Stimulated activated CD4-positive, alpha-beta T cell treated with anti-CD3 and anti-CD28 coated beads, Interleukin-15, amount 100 ng/mL, for 1 hour (primary cell): ENCODE results near the gene ENTREP3.
A peak's percentile ranks its signal among the peaks of the same experiment; 100 is the strongest.

Experiments used
- DNase-seq, 2 donors: peaks; one replicate each; pipeline ENCODE4 v3.0.0-alpha.2; 2020; ENCODE audit warnings: low read depth in 1 of 2, low spot score in 1 of 2

The ENTREP3 gene

DNA sequence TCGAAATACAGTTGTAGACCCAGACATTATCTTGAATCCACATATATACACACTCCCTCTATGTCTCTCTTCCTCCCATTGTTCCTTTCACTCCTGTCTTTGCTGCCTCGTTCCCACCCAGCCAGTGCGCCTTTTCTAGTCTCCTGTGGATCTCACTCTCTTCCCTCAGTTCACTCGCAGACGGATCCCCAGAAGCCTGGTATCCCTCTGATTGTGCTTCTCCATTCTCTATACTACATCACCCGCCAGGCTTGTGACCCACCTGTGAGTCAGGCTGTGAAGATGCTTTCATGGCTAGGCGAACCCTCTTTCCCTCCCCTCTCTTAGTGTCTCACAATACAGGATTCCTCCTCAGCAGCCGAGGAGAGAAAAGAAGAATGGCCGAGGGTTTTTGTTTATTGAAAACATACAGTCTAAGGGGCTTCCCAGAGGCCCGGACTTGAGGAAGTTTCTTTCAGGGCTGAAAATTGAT lies 23.4 kb upstream of the ENTREP3 start:
- DNase-seq = no peak

DNA sequence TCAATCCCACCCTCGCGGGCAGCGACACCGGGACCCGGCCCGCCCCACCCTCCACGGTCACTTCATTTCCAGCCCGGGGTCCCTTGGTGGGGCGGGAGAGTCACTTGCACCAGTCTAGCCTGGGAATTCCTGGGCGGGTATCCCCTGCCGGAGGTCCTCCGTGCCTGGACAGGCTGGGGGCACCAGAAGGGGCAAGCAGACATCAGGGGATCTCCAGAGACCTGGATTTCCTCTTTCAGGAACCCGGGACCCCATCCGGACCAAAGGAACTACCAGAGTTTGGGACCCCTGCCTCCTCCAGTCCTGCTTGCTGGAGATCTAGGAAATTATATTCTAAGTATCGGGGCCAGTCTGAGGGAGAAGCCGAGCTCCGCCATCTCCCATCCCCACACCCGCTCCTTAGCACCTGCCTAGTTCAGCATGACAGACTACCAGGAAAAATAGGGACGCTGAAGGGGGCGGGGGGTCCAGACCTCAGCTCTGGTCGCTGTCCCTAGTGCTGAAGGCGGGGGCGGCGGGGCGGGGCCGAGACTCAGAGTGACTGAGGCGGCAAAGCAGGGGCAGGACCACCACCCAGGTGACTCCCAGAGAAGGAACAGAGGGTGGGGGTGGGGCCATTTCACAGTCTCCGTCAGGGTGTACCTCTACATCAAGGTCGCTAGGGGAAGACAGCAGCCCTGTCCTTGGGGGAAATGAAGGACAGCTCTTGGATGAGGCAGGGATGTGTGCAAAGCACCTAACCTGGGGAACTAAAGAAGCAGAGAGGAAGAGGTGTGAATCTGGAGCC lies 22.8 kb upstream of the ENTREP3 start:
- DNase-seq = peak; percentile 48 to 66

DNA sequence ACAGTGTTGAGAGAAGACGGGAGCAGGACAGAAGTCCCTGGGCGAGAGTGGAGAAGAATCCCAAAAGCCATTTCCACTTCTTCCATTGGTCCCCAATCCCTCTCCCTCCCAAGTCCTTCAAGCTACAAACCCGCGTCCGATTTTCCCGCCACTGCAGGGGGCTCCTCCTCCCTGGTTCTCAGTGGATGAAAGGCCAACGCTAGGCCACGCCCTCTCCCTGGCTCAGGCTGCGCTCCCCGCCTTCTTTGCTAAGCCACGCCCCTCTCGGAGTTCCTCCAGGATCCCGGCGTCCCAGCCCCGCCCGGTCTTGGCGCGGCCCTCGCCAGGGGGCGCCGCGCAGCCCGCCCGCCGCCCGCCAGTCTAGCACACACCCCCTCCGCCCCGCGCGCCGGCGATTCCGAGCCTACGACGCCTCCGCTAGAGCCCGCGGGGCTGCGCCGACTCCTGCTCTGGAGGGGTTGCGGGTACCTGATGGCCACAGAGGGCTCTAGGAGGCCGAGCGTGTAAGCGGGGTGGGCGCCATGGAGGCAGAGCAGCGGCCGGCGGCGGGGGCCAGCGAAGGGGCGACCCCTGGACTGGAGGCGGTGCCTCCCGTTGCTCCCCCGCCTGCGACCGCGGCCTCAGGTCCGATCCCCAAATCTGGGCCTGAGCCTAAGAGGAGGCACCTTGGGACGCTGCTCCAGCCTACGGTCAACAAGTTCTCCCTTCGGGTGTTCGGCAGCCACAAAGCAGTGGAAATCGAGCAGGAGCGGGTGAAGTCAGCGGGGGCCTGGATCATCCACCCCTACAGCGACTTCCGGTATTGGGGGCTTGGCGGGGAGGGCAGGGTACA lies 22.0 kb upstream of the ENTREP3 start, which contains the start of gene HCN3:
HCN3 (plus strand) TSS at position 394 of the 832 bp plus-strand sequence; CDS start at position 522, 128 bp downstream.
- peak; percentile 79 to 89 for DNase-seq

DNA sequence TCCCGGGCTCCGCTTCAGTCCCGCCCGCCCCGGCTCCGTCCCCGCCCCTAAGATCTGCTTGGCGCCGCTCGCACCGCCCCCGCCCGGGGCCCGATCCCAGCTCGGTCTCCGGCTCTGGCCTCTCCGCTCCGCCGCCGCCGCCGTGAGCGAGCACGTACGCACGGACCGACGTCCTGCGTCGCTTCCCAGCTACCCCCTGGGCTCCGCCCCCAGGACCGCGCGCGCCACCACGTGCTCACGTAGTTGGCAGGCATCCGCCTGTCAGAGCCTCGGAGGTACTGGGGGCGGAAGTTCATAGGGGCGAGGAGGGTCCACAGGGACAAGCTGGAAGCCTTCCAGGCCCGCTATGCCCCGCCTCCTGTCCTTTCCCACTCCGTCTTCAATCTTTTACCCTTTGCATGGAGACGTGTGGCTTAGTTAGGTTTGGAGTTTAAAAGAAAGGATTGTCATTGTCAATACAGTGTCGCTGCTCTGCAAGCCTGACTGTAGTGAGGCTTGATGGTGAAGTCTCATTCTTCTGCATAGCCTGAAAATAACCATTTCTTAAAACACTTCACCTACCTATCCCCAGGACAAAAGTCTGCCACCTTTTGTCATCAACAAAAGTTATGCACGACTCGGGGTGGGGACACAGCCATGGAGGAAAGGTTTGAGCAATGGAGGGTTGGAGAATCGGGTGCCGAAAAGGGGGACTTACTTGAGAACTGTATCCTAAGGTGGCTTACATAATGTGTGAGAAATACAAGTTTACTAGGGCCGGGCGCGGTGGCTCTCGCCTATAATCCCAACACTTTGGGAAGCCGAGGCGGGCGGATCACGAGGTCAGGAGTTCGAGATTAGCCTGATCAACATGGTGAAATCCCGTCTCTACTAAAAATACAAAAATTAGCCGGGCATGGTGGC lies 18.3 kb upstream of the ENTREP3 start, which contains the start of gene CLK2:
CLK2 (minus strand) TSS at position 162 of the 903 bp plus-strand sequence. CDS start 2,527 bp downstream, outside the sequence.
- peak; percentile 88 to 95 for DNase-seq

DNA sequence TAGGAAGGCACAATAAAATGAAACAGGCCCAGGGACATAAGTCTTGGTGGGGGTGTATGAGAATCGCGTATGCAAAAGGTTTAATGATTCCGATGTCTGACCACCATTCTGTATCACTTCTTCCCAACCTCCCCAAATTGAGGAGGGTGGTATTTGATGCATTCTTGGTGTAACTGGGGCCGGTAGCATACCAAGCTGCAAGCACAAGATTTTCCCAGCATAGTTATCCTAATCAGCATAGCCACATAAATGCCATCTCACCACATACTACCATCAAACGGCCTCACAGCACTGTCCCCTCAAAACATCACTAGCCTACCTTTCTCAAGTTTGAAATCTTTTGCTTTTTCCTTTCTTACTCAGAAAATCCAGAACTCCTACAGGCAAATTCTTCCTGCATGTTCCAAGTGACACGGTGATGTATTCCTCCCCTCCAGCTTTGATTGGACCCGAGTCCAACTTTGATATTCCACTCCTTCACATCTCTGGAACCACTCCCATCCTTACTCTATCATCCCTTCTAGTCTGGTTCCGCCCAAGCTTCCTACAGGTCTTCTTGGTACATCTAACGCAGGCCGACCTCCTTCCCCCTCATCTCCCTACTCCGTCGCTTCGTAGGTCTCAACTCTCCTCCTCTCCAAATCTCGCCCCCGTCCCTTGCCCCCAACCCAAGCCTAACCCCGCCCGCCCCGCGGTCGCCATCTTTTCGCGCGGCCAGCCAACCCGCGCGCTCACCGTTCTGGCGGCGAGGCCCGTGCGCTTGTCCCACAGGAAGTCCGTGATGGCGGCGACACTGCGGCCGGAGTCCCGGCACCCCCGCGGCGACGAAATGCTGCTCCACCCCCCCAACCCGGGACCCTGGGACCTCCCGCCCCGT lies 17.4 kb upstream of the ENTREP3 start:
- no peak for DNase-seq

DNA sequence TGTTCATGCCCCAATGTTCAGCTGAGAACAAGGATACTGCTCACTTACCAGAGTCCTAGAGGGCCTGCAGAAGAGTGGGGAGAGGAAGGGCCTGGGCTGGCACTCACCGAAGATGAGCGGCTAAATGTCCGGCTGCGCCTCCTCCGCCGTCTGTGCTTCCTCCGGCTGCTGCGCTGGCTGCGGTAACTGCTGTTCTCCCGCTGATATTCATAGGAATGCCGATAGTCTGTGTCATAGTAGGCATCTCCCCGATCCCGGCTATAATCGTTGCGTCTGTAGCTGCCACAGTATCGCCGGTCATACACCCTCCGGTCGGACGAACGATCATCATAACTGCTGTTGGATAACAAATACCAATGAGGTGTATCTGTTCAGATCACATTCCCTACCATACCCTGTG lies 14.1 kb upstream of the ENTREP3 start:
- no peak for DNase-seq

DNA sequence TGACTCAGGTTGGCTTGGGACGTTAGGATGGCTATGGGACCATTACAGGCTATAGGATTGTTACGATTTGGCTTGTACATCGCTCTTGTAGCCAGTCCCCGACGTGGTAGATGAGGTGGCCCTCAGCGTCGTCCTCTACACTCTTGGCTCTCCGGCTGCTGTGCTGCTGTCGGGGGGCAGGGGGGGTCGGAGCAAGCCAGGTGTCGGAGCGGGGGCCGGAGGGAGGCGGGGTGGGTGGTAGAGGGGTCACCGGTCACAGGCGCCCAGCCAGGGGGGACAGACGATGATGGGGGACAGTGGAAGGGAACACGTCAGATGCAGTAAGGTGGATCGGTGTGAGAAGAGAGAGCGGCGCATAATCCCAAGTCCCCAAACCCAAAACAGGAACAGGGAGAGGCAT lies 13.3 kb upstream of the ENTREP3 start:
- DNase-seq = no peak

DNA sequence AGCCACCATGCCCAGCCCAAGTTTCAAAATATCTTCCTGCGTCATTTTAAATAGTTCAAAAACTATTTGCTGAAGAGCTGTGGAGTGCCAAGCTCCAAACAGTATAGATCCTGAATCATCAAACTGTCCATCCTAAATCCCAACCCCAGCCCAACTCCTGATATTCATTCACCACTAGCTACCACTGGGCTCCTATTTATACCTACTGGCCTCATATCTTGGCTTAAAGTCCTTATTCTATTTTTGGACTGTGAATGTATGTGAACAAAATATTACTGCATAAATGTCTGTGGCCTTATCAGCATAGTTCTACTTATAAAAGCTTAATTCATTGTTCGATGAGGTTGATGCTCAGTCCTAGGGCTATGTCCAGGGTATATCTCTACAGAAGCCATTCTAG lies 12.1 kb upstream of the ENTREP3 start:
- DNase-seq = no peak

DNA sequence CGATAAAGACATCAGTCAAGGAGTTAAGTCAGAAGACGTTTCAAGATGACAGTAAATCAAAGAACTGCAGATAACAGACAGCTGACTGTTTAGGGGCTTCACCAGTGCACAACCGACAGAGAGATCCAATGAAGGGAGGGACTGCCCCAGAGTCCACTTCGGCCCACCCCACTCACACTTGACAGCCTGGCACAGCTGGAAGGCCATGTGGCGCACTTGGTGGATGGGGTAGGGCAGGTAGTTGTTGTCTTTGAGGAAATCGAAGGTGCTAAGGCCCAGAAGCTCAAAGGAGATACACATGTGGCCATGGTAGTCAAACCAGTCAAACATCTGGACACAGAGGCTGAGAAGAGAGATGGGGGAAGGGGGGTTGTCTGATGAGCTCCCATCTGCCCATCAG lies 11.3 kb upstream of the ENTREP3 start:
- no peak for DNase-seq

DNA sequence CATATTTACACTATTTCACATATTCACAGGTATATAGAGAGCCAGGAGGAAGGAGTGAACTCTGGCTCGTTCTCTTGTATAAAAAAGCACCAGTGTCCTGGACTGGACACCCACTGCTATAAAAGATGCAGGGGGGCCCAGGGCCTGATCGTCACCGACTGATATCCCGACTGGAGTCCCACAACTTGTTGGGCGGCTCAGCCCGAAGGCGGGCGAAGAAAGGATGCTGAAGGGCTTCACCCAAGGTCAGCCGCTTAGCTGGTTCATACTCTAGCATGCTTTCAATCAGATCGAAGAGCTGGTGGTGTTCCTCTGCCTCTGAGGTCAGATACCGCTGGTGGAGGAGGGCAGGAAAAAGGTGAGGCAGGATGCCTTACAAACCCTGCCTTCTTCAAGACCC lies 7.8 kb upstream of the ENTREP3 start:
- no peak for DNase-seq

DNA sequence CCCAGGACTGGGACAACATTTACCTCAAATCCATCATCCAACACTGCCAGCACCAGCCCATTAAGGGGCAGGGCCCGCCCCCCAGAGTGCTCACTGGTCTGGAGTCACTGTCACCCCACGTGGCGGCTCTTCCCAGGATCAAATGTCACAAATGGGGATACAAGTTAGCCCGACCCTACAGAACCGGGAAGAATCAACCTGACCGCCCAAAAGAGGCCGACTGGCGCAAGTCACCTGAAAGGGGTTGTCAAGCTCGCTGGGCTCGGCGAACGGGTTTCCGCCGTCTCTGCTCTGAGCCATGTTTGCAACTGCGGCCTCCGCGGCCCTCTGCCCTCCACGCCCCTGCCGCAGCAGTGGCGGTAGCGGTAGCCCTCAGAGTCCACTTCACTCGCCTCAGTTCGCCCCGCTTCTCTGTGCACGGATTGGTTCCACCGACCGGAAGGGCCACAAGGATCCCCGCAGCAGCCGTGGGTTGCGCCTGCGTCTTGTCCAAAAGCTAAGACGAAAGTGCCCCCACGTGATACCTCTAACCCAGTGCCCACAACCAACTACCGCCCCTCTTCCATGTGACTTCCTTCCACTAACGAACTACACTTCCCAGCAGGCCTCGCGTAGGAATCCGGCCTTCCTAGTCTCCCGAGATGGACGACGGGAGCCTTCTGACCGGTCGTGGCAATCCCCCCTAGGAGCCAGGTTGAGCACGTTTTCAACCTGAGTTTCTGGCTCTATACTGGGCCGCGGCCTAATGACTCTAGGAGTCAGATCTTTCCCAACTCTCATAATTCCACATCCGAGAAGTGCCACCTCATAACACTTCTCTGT lies 6.8 kb upstream of the ENTREP3 start, which contains the start of gene SCAMP3:
SCAMP3 (minus strand) TSS at position 509 of the 822 bp plus-strand sequence; CDS start at position 300, 209 bp downstream.
- peak; percentile 69 to 70 for DNase-seq

DNA sequence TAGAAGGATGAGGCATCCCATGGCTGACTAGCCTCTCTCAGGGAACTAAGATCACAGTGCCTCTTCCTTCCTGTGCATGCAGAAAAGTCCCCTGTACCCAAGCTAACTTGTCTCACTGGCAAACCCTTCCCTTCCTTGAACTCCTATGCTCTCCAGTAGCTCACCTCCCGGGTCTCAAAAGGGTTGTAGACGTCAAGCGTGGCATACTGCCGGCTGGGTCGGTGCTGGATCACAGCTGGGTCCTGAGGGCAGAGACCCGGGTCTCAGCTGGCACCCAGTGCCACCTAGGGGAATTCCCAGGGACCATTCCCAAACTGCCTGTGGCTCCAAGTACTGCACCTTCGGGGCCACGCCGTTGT lies 6.2 kb upstream of the ENTREP3 start:
- DNase-seq = no peak

DNA sequence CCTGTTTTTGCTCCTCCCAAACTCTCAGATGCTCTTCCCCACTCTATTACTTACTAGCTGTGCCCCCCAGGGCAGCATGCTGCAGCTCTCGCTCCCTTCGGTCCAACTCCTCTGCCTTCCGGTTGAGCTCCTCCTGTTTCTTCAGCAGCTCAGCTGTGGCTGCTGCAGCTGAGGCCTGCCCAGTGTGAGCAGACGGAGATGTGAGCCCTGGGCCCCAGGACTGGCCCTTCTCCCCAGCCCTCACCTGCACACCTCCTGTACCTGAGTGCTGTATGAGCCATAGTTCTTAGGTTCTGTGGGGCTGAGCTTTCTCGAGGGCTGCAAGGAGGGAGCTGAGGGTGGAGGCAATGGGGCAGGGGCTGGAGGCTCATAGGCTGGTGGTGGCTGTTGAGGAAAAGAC lies 5.0 kb upstream of the ENTREP3 start:
- DNase-seq = no peak

DNA sequence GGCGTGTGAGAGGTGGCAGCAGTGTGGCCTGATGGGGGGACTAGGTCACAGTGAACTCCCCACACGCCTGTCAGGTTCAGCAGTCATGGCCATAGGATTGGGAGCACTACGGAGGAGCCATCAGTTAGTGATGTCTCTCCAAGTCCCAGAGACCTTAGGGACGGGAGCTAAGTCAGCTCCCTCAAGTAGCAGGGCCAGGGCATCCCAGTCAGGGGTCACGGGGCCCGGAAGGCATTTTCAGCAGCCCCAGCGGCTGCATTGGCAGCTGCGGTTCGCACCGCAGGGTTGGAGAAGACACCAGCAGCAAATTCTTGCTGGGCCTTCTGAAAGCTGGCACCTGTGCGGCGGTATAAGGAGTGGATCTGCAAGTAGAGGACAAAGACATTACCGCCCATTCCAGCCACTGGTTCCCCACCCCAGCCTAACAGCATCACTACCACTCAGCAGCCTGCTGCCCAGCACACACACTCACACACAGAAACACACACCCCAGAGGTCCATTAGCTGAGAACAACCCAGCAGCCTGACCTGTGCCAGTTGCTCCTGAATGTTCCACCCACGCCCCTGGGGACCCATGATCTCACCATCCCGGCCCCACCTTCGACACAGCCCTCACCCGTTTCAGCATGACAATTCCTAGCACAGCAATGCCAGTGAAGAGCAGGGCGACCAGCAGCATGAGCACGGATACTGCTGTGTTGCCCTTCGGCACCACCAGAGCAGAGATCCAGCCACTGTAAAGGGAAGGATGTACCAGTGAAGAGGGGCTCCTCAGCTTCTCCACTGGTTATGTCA lies 972 bp upstream of the ENTREP3 start:
- DNase-seq = no peak

DNA sequence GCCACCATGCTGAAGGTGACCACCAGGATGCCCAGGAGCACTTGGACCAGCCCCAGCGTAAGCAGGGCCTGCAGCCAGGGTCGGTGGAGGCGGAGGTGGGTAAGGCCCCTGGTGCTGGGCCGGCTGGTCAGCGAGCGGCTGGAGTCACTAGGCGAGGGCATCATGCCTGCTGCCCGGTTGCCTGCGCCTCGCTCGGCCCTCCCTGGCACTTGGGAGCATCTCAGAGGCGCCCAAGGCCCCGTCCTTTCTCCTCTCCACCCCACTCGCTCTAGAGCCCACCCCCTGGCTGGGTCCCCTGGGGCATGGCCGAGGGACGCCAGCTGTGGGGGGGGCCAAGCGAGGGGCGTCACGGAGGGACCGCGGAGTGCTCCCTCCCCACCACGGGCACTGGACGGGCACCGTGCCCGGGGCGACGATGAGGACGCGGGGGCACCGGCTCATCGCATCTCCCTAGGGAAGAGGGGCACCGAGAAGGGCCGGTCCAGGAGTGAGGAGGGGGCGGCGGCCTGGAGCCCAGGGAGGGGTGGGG lies 505 bp downstream of the ENTREP3 start:
- DNase-seq = no peak

DNA sequence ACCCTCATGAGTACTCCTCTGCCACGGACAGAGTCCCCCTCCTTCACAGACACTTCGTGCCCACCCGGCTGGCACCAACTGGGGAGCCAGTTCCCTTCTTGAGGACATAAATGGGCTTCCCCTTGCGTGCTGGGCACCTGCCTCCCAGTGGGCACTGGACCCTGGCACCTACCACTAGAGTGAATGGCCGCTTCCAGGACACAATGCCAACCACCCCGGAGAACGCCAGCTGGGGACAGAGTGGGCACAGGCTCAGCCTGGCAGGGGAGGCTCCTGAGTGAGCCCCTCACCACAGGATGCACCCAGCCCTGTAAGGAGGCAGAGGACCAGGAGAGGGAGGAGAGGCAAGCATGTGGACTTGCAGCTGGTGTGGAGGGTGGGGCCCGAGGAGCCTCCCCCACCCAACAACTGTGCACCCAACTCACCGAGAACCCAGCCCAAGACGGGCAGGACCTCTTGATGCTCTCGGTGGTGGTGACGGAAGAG lies 1.0 kb downstream of the ENTREP3 start:
- DNase-seq = no peak

DNA sequence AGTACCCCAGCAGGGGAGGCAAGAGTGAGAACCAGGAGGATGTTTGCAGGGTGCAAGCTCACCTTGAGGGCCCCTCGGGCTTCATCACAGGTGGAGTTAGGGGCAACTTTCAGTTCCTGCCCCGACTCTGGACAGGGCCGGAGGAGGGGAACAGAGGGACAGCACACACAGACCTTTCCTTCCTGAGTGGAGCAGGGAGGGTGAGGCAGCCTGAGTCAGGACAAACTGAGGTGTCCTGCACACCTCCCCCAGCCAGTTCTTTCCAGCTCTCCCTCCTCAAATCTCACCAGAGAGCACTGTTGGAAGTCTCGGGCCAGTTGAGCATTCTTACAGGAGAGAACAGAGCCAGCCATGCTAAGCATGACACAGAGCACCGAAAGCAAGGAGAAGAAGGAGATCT lies 1.5 kb downstream of the ENTREP3 start:
- DNase-seq = no peak

DNA sequence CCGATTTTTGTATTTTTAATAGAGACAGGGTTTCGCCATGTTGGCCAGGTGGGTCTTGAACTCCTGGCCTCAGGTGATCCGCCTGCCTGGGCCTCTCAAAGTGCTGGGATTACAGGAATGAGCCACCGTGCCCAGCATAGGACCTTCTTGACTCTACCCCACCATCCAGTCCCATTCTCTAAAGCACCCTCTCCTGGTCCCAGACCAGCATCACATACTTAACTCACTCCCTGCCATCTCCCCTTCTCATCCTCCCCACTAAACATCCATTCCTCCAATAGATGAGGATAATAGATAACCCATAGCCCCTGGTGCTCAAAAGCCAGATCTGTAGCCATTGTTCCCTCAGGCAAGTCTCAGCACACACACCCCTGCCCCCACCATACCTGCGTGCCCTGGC lies 2.1 kb downstream of the ENTREP3 start:
- DNase-seq = no peak
